Lower lobe of right lung (tissue), 2 donors: Measurements from ENCODE around the gene SNRK. TPM values are rescaled to one million over a fixed set of nuclear protein-coding genes. Genes with fewer than 3 reads are reported as not detected.

Source experiments
- ATAC-seq, 2 donors: fragments of 200-7000 bp; cut with Tn5 transposase; one replicate each; pipeline ENCODE4 v1.9.1; 2020 to 2022; ENCODE audit warnings: mild to moderate bottlenecking in 2 of 2, moderate library complexity in 2 of 2
- DNase-seq: peaks from one replicate; pipeline ENCODE4 v3.0.0-alpha.2; 2020
- H3K27ac ChIP-seq: fragments of 200-600 bp; one replicate; pipeline ENCODE4 v1.8.0; 2022
- H3K27me3 ChIP-seq: fragments of 200-600 bp; one replicate; pipeline ENCODE4 v1.8.0; 2022; ENCODE audit warnings: low read depth
- H3K36me3 ChIP-seq: fragments of 200-600 bp; one replicate; pipeline ENCODE4 v1.8.0; 2022; ENCODE audit warnings: mild to moderate bottlenecking
- H3K4me1 ChIP-seq: fragments of 200-600 bp; one replicate; pipeline ENCODE4 v1.8.0; 2022
- H3K4me3 ChIP-seq: fragments of 200-600 bp; one replicate; pipeline ENCODE4 v1.8.0; 2022; ENCODE audit warnings: mild to moderate bottlenecking
- H3K9me3 ChIP-seq: fragments of 200-600 bp; one replicate; pipeline ENCODE4 v1.8.0; 2022
- CTCF ChIP-seq: fragments of 200-600 bp; IDR thresholded peaks from one replicate; pipeline ENCODE4 v1.8.0; 2022; ENCODE audit warnings: antibody characterized with exemption, mild to moderate bottlenecking
- intact Hi-C: fragments of 100-400 bp; cut with DNase I; formaldehyde crosslinking; loops from one replicate; pipeline ENCODE4 v1.11.0; 2022
- total RNA-seq: library from RNA; stranded (reverse); fragmentation: NEBNext Ultra II Directional; extraction: Animal tissue kit (Norgen Biotek cat#: 25700); gene quantifications from one replicate; pipeline ENCODE4 v1.2.1, GENCODE V29; 2021
- donor health status: DM: no; HTN: yes; CAD: no; lungs with severe emphysema.

SNRK gene
- total RNA-seq, 1 donor from 2014 or later, result 55.1 TPM

- Histone ChIP-seq H3K27me3 (no peaks in the 10 kb centered on the region), H3K4me1 (peaks cover 12% of the 10 kb centered on the region), H3K36me3 (no peaks in the 10 kb centered on the region), H3K4me3 (no peak overlapping the region), H3K9me3 (no peaks in the 10 kb centered on the region), H3K27ac (peak overlapping the region; percentile 41)
- ATAC-seq (no peak), DNase-seq (no peak)
- intact Hi-C loops, result no loop called here
- TF ChIP-seq CTCF, result no peak
These were observed 79.4 kb downstream of the SNRK start for GRCh38 chr3:43365601-43366305.

DNA sequence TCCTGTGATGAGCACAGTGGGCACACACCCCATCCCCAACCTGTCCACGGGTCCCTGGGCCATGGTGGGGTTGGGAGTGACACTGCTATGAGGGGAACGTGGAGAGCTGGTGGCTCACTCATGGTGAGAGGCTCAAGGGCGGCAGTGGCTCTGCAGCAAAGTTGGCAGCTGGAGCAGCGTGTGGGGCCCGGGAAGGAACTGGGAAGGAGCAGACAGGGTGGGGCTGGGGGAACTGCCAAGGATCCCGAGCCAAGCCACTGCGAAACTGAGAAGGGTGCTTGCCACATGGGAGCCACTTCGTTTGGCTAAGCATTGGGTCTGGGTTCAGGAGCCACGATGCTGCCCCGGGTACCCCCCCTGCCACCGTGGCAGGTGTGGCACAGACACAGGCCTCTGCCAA, 80.1 kb downstream of the SNRK start:
- H3K4me1 ChIP-seq, result peaks cover 12% of the 10 kb centered on the region
- peak in 1 of 2 donors; percentile 6 for ATAC-seq
- TF ChIP-seq CTCF, result no peak
- intact Hi-C loops, result no loop called here
- H3K36me3 ChIP-seq, result no peaks in the 10 kb centered on the region
- no peak overlapping the region for H3K4me3 ChIP-seq
- DNase-seq, result no peak
- peak overlapping the region; percentile 41 for H3K27ac ChIP-seq
- H3K27me3 ChIP-seq, result no peaks in the 10 kb centered on the region
- H3K9me3 ChIP-seq, result no peaks in the 10 kb centered on the region

DNA sequence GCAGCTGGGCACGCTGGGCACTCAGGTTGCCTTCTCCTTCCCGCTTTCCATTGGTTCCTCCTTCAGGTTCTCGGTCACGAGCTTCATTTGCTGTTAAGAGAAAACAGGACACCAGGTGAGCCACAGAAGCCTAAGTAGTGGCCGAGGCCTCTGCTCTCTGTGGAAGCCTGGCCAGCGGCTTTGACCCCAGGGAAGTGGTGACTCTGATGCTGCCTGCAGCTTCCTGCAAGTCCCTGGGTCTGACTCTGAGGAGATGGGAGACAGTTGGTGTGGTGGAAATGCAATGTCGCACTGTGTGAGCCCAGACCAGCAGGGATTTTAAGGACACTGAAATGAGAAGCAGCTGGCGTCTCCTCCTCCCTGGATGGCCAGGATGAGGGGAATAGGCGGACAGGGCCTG, 80.5 kb downstream of the SNRK start:
- DNase-seq (no peak), ATAC-seq (no peak)
- intact Hi-C loops, result no loop called here
- Histone ChIP-seq H3K27me3 (no peaks in the 10 kb centered on the region), H3K4me3 (no peak overlapping the region), H3K36me3 (no peaks in the 10 kb centered on the region), H3K9me3 (no peaks in the 10 kb centered on the region), H3K27ac (peak overlapping the region; percentile 41), H3K4me1 (peaks cover 12% of the 10 kb centered on the region)
- no peak for TF ChIP-seq CTCF

DNA sequence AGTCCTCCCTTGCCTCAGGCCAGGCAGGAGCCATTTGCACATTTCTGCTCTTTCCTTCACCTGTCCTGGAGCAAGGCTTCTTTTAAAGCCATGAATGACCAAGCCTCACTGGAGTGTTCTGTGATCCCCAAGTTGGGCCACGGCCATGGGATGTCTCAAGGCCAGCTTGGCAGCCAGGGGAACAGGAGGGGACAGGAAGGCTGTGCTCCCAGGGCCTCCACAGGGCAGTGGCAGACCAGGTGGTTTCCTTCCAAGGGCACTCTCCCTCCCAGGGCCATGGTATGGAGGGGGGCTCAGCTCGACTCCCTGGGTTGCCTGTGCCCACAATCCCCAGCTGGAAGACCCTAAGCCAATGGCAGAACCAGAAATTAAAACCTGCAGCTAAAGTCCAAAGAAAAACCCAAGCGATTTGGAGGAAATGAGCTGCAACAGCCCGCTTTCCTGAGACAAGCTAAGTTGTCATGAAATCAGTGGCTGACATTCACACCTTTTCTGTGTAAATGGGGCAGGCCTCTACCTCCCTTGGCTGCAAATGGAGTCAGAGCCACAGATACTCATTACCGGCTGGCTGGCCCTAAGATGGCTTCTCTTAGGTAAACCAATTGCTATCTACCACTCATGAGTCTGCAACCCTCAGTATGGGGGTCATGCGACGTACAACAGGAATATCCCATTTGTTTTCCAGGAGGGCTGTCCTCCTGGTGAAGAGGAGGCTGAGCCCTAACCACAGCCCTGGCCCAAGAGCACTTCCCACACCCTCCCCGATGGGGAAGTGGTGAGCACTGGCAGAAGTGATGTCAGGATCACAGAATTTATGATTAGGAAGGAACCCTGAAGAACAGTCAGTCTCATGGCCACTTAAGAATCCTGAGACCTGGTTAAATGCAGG, 83.3 kb downstream of the SNRK start:
- Histone ChIP-seq H3K4me1 (peaks cover 12% of the 10 kb centered on the region), H3K9me3 (no peaks in the 10 kb centered on the region), H3K27me3 (no peaks in the 10 kb centered on the region), H3K36me3 (no peaks in the 10 kb centered on the region), H3K27ac (no peak overlapping the region), H3K4me3 (no peak overlapping the region)
- TF ChIP-seq CTCF, result no peak
- intact Hi-C loops, result no loop called here
- no peak for DNase-seq
- ATAC-seq, result peak; percentile 56 to 66

DNA sequence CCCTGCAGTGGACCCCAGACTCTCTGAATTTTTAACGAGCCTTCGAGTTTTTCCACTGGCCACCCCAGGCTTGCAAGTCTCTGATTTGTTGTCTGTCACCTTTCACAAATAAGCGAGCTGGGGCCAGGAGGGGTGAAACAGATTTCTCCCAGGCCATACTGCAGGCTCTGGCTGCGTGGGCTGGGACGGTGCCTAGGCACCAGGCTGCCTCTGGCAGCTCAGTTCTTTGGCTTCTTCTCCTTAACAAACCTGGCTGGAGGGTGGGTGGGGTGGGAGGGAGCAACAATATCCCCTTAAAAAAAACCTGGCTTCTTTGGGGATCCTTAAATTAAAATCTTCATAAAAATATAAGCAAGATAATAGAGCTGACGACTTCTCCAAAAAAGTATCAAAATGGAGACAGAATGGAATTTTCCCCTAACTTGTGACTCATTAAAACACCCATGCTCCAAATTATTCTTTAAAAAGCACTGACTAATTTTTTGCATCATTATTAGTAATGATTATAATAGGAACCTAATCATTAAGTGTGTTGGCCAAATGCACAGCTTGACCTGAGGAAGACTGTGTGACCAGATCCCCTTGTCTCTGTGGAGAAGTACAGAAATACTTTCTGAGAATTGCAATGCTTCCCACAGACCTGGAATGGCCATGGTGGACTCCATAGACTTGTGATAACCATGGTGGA, 84.1 kb downstream of the SNRK start:
- Histone ChIP-seq H3K36me3 (no peaks in the 10 kb centered on the region), H3K4me3 (no peak overlapping the region), H3K9me3 (no peaks in the 10 kb centered on the region), H3K27me3 (no peaks in the 10 kb centered on the region), H3K27ac (no peak overlapping the region), H3K4me1 (peaks cover 12% of the 10 kb centered on the region)
- ATAC-seq (no peak), DNase-seq (no peak)
- no peak for TF ChIP-seq CTCF
- intact Hi-C loops, result no loop called here
